Smooth muscle cell (in vitro differentiated cells): ENCODE results near the gene HMGCS2. TPM values are rescaled to one million over a fixed set of nuclear protein-coding genes. Genes with fewer than 3 reads are reported as not detected.

Experiments
- DNase-seq: peaks from one replicate; lab custom pipeline; 2025; ENCODE audit not compliant: unreplicated experiment; lab: John Stamatoyannopoulos, UW
- H2AFZ ChIP-seq: fragments of 200-600 bp; sonication (generic); 2 replicates; pipeline ENCODE4 v1.6.0; 2016; ENCODE audit warnings: antibody characterized with exemption, low read depth, mild to moderate bottlenecking
- H3F3A ChIP-seq: fragments of 200-600 bp; sonication (generic); 2 replicates; pipeline ENCODE4 v1.6.0; 2017; ENCODE audit warnings: antibody characterized with exemption, low read depth
- H3K27ac ChIP-seq: fragments of 200-600 bp; sonication (generic); 2 replicates; pipeline ENCODE4 v1.5.1; 2016; ENCODE audit warnings: low read depth, mild to moderate bottlenecking
- H3K27me3 ChIP-seq: fragments of 200-600 bp; sonication (generic); 2 replicates; pipeline ENCODE4 v1.6.1; 2016; ENCODE audit warnings: low read depth, mild to moderate bottlenecking
- H3K36me3 ChIP-seq: fragments of 200-600 bp; sonication (generic); 2 replicates; pipeline ENCODE4 v1.5.1; 2016; ENCODE audit warnings: low read depth
- H3K4me1 ChIP-seq: fragments of 200-600 bp; sonication (generic); 2 replicates; pipeline ENCODE4 v1.5.1; 2016; ENCODE audit warnings: low read depth
- H3K4me2 ChIP-seq: fragments of 200-600 bp; sonication (generic); 2 replicates; pipeline ENCODE4 v1.6.0; 2016; ENCODE audit warnings: mild to moderate bottlenecking
- H3K4me3 ChIP-seq: fragments of 200-600 bp; sonication (generic); 2 replicates; pipeline ENCODE4 v1.5.1; 2016; ENCODE audit warnings: mild to moderate bottlenecking
- H3K79me2 ChIP-seq: fragments of 200-600 bp; sonication (generic); 2 replicates; pipeline ENCODE4 v1.6.0; 2016; ENCODE audit warnings: low read depth, mild to moderate bottlenecking
- H3K9ac ChIP-seq: fragments of 200-600 bp; sonication (generic); 2 replicates; pipeline ENCODE4 v1.6.0; 2016; ENCODE audit warnings: low read depth
- H3K9me3 ChIP-seq: fragments of 200-600 bp; sonication (generic); replicated peaks from 2 replicates; pipeline ENCODE4 v1.5.1; 2016; ENCODE audit warnings: low read depth
- H4K20me1 ChIP-seq: fragments of 200-600 bp; sonication (generic); 2 replicates; pipeline ENCODE4 v1.6.0; 2016; ENCODE audit warnings: low read depth
- WGBS: methylation state at CpG from one replicate; pipeline ENCODE4 v1.1.7; 2016; ENCODE audit warnings: low lambda C conversion rate; 5-methylcytosine and 5-hydroxymethylcytosine counted together
- polyA plus RNA-seq: library from polyadenylated mRNA; unstranded; fragments of >200 nt; fragmentation: Nextera tagmentation; extraction: Ambion mirVana; gene quantifications from 2 replicates; pipeline ENCODE4 v1.2.1, GENCODE V29; 2016
- total RNA-seq: library from RNA; depleted of rRNA; stranded (reverse); fragments of >200 nt; gene quantifications from 2 replicates; pipeline ENCODE4 v1.2.3, GENCODE V29; 2014
- TF ChIP-seq, protein P1 (sequence below): fragments of 200-600 bp; sonication (generic); IDR thresholded peaks from 2 replicates; pipeline ENCODE4 v1.5.1; 2017; ENCODE audit warnings: borderline replicate concordance, mild to moderate bottlenecking, antibody characterized with exemption; ENCODE audit not compliant: insufficient read depth, poor library complexity, severe bottlenecking

Gene HMGCS2
- total and polyA plus RNA-seq, 2 experiments from 2014 or later = not detected

- H3K4me3 ChIP-seq = no peak overlapping the region
- H4K20me1 ChIP-seq = no peaks in the 10 kb centered on the region
- H2AFZ ChIP-seq = no peak overlapping the region
- H3K27me3 ChIP-seq = peaks cover 12% of the 10 kb centered on the region
- DNase-seq = no peak
- H3K27ac ChIP-seq = no peak overlapping the region
- no peaks in the 10 kb centered on the region for H3K36me3 ChIP-seq
- no peaks in the 10 kb centered on the region for H3K4me1 ChIP-seq
- H3K9ac ChIP-seq = no peak overlapping the region
- H3K79me2 ChIP-seq = no peaks in the 10 kb centered on the region
- TF ChIP-seq, protein P1, sequence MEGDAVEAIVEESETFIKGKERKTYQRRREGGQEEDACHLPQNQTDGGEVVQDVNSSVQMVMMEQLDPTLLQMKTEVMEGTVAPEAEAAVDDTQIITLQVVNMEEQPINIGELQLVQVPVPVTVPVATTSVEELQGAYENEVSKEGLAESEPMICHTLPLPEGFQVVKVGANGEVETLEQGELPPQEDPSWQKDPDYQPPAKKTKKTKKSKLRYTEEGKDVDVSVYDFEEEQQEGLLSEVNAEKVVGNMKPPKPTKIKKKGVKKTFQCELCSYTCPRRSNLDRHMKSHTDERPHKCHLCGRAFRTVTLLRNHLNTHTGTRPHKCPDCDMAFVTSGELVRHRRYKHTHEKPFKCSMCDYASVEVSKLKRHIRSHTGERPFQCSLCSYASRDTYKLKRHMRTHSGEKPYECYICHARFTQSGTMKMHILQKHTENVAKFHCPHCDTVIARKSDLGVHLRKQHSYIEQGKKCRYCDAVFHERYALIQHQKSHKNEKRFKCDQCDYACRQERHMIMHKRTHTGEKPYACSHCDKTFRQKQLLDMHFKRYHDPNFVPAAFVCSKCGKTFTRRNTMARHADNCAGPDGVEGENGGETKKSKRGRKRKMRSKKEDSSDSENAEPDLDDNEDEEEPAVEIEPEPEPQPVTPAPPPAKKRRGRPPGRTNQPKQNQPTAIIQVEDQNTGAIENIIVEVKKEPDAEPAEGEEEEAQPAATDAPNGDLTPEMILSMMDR = no peak
- 97% methylated on average over 8 of the region's 8 CpGs for WGBS
- no peaks in the 10 kb centered on the region for H3F3A ChIP-seq
- no peaks in the 10 kb centered on the region for H3K9me3 ChIP-seq
- no peak overlapping the region for H3K4me2 ChIP-seq
Observed at GRCh38 chr1:119805247-119805646, 36.5 kb upstream of the HMGCS2 start.

GRCh38 chr1:119799599-119800177 lies 31.0 kb upstream of the HMGCS2 start:
- H3K36me3 ChIP-seq = no peaks in the 10 kb centered on the region
- no peaks in the 10 kb centered on the region for H3K79me2 ChIP-seq
- H3K9me3 ChIP-seq = no peaks in the 10 kb centered on the region
- 94% methylated on average over 15 of the region's 15 CpGs for WGBS
- H3K4me2 ChIP-seq = no peak overlapping the region
- H4K20me1 ChIP-seq = no peaks in the 10 kb centered on the region
- H3K27me3 ChIP-seq = no peaks in the 10 kb centered on the region
- no peaks in the 10 kb centered on the region for H3K4me1 ChIP-seq
- H3F3A ChIP-seq = no peaks in the 10 kb centered on the region
- TF ChIP-seq, protein P1 = no peak
- H3K9ac ChIP-seq = no peak overlapping the region
- H3K27ac ChIP-seq = no peak overlapping the region
- no peak for DNase-seq
- H3K4me3 ChIP-seq = no peak overlapping the region
- no peak overlapping the region for H2AFZ ChIP-seq

DNA sequence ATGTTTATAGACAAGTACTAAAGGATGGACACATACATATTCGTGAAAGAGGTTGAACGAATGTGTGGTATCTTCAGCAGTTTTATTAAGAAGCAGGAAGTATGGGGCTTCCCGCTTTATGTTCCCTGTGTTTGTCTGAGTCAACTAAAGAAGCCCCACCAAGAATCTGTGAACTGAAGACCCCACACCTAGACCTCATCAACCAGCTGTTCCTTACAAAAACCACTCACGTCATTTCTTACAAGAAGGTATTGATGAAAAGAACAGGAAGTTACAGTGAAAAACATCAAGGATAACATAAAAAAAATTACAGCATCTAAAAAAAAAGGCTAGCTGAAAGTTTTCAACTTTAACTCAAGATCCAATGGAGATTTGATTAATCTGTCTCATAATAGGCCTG lies 30.3 kb upstream of the HMGCS2 start:
- no peak for DNase-seq
- Histone ChIP-seq H2AFZ (no peak overlapping the region), H3K27me3 (no peaks in the 10 kb centered on the region), H3K79me2 (no peaks in the 10 kb centered on the region), H3K4me1 (no peaks in the 10 kb centered on the region), H3K4me2 (no peak overlapping the region), H4K20me1 (no peaks in the 10 kb centered on the region), H3F3A (no peaks in the 10 kb centered on the region), H3K4me3 (no peak overlapping the region), H3K27ac (no peak overlapping the region), H3K36me3 (no peaks in the 10 kb centered on the region), H3K9ac (no peak overlapping the region), H3K9me3 (no peaks in the 10 kb centered on the region)
- TF ChIP-seq, protein P1 = no peak
- WGBS = 93% methylated on average over 4 of the region's 4 CpGs

- no peaks in the 10 kb centered on the region for H3K79me2 ChIP-seq
- H3K9ac ChIP-seq = no peak overlapping the region
- no peak overlapping the region for H3K4me2 ChIP-seq
- H3K4me1 ChIP-seq = no peaks in the 10 kb centered on the region
- H3F3A ChIP-seq = no peaks in the 10 kb centered on the region
- no peak for DNase-seq
- TF ChIP-seq, protein P1 = no peak
- H3K27ac ChIP-seq = no peak overlapping the region
- H3K9me3 ChIP-seq = no peaks in the 10 kb centered on the region
- H3K4me3 ChIP-seq = no peak overlapping the region
- no peaks in the 10 kb centered on the region for H3K36me3 ChIP-seq
- no peaks in the 10 kb centered on the region for H4K20me1 ChIP-seq
- H3K27me3 ChIP-seq = no peaks in the 10 kb centered on the region
- no peak overlapping the region for H2AFZ ChIP-seq
- 94% methylated on average over 7 of the region's 7 CpGs for WGBS
Observed at GRCh38 chr1:119797606-119798005, 28.9 kb upstream of the HMGCS2 start.
